Stomach (tissue), 4 donors: ENCODE measurements around the gene ZNF200.

Experiments
- CTCF ChIP-seq, 7 experiments: fragments of 450-650 bp in 4 of 7; fragments of 200-600 bp in 3 of 7; sonication (generic) in 3 of 7; IDR thresholded peaks; one replicate each; pipeline ENCODE4 v1.5.1; 2016 to 2019; ENCODE audit warnings: antibody characterized with exemption in 7 of 7, control low read depth in 2 of 7, mild to moderate bottlenecking in 1 of 7
- EP300 ChIP-seq: sonication (generic); formaldehyde crosslinking; IDR thresholded peaks from one replicate; pipeline ENCODE4 v1.6.1; 2017; ENCODE audit warnings: antibody characterized with exemption

- TF ChIP-seq EP300 (no peak), CTCF (IDR thresholded peaks at IDR 0.05) (no peak)
These were observed 48.8 kb upstream of the ZNF200 start for GRCh38 chr16:3283543-3284447.
